ENCODE results near the gene CD79A. TPM values are rescaled to one million over a fixed set of nuclear protein-coding genes. Genes with fewer than 3 reads are reported as not detected.

The CD79A gene
- total RNA-seq, 1 experiment from 2014 or later: 0.69 TPM

DNA sequence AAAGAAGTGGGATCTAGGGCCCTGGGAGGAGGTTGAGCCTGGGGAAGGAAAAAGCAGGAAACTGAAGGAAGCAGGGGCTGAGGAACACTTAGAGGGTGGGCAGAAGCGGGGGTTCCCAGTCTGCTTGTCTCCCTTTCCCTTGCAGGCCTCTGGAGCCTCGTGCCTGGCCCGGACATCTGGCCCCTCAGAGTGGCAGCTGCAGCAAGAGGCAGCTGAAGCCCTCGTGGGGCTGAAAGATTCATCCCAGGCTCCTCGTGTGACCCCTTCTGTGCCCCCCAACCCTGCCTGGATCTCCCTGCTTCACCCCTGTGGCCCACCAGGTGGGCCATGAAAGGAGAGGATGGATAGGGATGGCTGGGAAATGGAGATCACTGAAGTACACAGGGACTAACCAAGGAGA, 26.7 kb upstream of the CD79A start:
- Histone ChIP-seq H3K4me3 (replicated peaks in 1 of 2; ENCODE audit: low read depth in 1 of 2, low read length in 2 of 2) (no peak overlapping the region), H3K36me3 (ENCODE audit: control insufficient read depth in 1 of 2, insufficient read depth in 2 of 2, low read length in 2 of 2) (no peaks in the 10 kb centered on the region), H3K9ac (ENCODE audit: low read length) (no peak overlapping the region), H4K20me1 (ENCODE audit: insufficient read depth) (no peaks in the 10 kb centered on the region), H3K27me3 (ENCODE audit: insufficient read depth, low read length) (peaks cover 39% of the 10 kb centered on the region), H3K9me3 (ENCODE audit: control insufficient read depth in 1 of 2, insufficient read depth in 1 of 2, low read depth in 1 of 2, low read length in 2 of 2) (no peaks in the 10 kb centered on the region), H3K9me2 (ENCODE audit: insufficient read depth) (no peaks in the 10 kb centered on the region), H3K4me1 (ENCODE audit: control insufficient read depth in 1 of 2, insufficient read depth in 2 of 2, low read length in 2 of 2) (no peaks in the 10 kb centered on the region), H3K27ac (ENCODE audit: low read depth, low read length) (no peak overlapping the region), H3K4me2 (ENCODE audit: low read length) (no peak overlapping the region), H2AFZ (ENCODE audit: low read depth, low read length, poor library complexity, severe bottlenecking) (no peak overlapping the region), H3K79me2 (ENCODE audit: insufficient read depth, low read length) (no peaks in the 10 kb centered on the region)
- no peak for TF ChIP-seq SP1 (IDR thresholded peaks at IDR 0.05; ENCODE audit: low read depth)
- no peak for TF ChIP-seq EZH2phosphoT487 (IDR thresholded peaks at IDR 0.05; ENCODE audit: borderline replicate concordance)
- TF ChIP-seq CTCF (IDR thresholded peaks at IDR 0.05 in 2 of 3, conservative IDR thresholded peaks at IDR 0.05 in 1 of 3; ENCODE audit: borderline replicate concordance in 1 of 3, insufficient read depth in 1 of 3, low read depth in 2 of 3, low read length in 2 of 3): no peak
- no peak for TF ChIP-seq SIN3A (IDR thresholded peaks at IDR 0.05; ENCODE audit: low read depth)
- TF ChIP-seq ELF1 (IDR thresholded peaks at IDR 0.05; ENCODE audit: borderline replicate concordance, low read depth): no peak
- no peak for TF ChIP-seq CEBPB (IDR thresholded peaks at IDR 0.05; ENCODE audit: low read depth)
- TF ChIP-seq JUND (IDR thresholded peaks at IDR 0.05): no peak
- TF ChIP-seq POLR2AphosphoS5 (IDR thresholded peaks at IDR 0.05; ENCODE audit: low read depth, low read length): no peak
- TF ChIP-seq FOSL1 (IDR thresholded peaks at IDR 0.05; ENCODE audit: low read depth): no peak
- TF ChIP-seq POLR2A (IDR thresholded peaks at IDR 0.05; ENCODE audit: borderline replicate concordance, extremely low read depth, insufficient read depth, insufficient read length): no peak
- TF ChIP-seq SRF (IDR thresholded peaks at IDR 0.05; ENCODE audit: low read depth): no peak
- no peak for TF ChIP-seq MAX (IDR thresholded peaks at IDR 0.05)
- TF ChIP-seq REST (IDR thresholded peaks at IDR 0.05; ENCODE audit: low read depth): no peak
- no peak for TF ChIP-seq ZNF274 (IDR thresholded peaks at IDR 0.05; ENCODE audit: low read depth, low read length)
- TF ChIP-seq CBX3 (IDR thresholded peaks at IDR 0.05; ENCODE audit: low read depth): no peak
- TF ChIP-seq EGR1 (IDR thresholded peaks at IDR 0.05; ENCODE audit: low read depth): no peak
- TF ChIP-seq YY1 (IDR thresholded peaks at IDR 0.05; ENCODE audit: extremely low read depth, insufficient replicate concordance, low read depth, low read length): no peak
- TF ChIP-seq EZH2 (IDR thresholded peaks at IDR 0.05): no peak
- ChIA-PET POLR2A (interaction anchor here (0.9 kb wide), 1 partner anchor 12 kb away, joined by 3 read pairs; no protein-coding TSS in a partner anchor), RAD21 (ENCODE audit: low non-redundant PET in 1 of 2, low total read pairs in 2 of 2, uncharacterized antibody in 2 of 2, unreplicated experiment in 2 of 2) (no interaction called here), CTCF (no interaction called here)
- DNase-seq (ENCODE audit: low read depth, low spot score) (no peak), ATAC-seq (no peak)
- no TSS peak for BruUV-seq (replicated peaks)
- intact Hi-C loops (cut with micrococcal nuclease): no loop called here

Measured in HCT116 (cell line).